ENCODE results near the gene APOC3. TPM values are rescaled to one million over a fixed set of nuclear protein-coding genes. Genes with fewer than 3 reads are reported as not detected.

The APOC3 gene
- total and polyA plus RNA-seq, 9 of the 15 experiments (the other 6 are each of a cell fraction or from before 2014, with no cell fraction given) = 1.1 TPM; not detected in 8

DNA sequence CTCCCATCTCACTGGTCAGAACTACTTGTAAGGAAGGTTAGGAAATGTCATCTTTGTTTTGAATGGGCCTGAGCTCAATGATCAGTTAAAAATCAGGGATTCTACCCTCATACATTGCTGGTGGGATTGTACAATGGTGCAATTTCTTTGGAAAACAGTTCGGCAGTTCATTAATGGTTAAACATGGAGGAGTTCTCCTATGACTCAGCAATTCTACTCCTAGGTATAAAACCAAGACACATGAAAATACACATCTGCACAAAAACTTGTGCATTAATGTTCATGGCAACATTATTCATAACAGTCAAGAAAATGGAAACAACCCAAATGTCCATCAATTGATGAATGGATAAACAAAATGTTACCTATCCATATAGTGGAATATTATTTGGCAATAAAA is 33.2 kb upstream of the APOC3 start:
- in situ Hi-C loops (cut with MboI) (no loop called here), intact Hi-C loops (cut with micrococcal nuclease) (no loop called here)
- POLR2A ChIA-PET = no interaction called here
- FAIRE-seq (no peak), DNase-seq (ENCODE audit: extremely low read depth in 1 of 4, low spot score in 3 of 4) (no peak), ATAC-seq (no peak)
- Histone ChIP-seq H3K36me3 (ENCODE audit: control insufficient read depth, insufficient read depth, low read length) (no peaks in the 10 kb centered on the region), H3K27me3 (ENCODE audit: control insufficient read depth in 2 of 2, insufficient read depth in 2 of 2, low read length in 2 of 2) (no peaks in the 10 kb centered on the region), H3K4me3 (no peak overlapping the region), H3K79me2 (ENCODE audit: control insufficient read depth, insufficient read depth, low read length) (no peaks in the 10 kb centered on the region), H3K9me1 (ENCODE audit: control insufficient read depth, insufficient read depth, low read length) (no peaks in the 10 kb centered on the region), H3K9me3 (replicated peaks; ENCODE audit: control insufficient read depth, insufficient read depth, low read depth, low read length) (no peaks in the 10 kb centered on the region), H3K4me2 (ENCODE audit: insufficient read depth, low read length) (no peak overlapping the region), H2AFZ (ENCODE audit: low read depth, low read length) (peak overlapping the region; percentile 83), H3K4me1 (replicated peaks in 1 of 2; ENCODE audit: control insufficient read depth in 2 of 2, insufficient read depth in 2 of 2, low read length in 2 of 2) (peaks cover 8 to 10% of the 10 kb centered on the region in 2 experiments), H3K9ac (ENCODE audit: insufficient read depth in 1 of 2, low read depth in 2 of 2, low read length in 2 of 2) (no peak overlapping the region), H3K27ac (ENCODE audit: extremely low read depth, low read depth, low read length) (peak overlapping the region; percentile 43; the same call in 2 of the 3 replicates), H4K20me1 (replicated peaks; ENCODE audit: control insufficient read depth, insufficient read depth, low read length) (no peaks in the 10 kb centered on the region)
- 44% methylated on average over 1 of the region's 1 CpG for WGBS (ENCODE audit: insufficient coverage, low coverage, missing lambda C conversion rate)
- no TSS peak for BruUV-seq (replicated peaks)
- CTCF ChIA-PET (ENCODE audit: low intra/inter-chr PET ratio) = interaction anchor here (0.5 kb wide), 1 partner anchor 120 kb away, joined by 3 read pairs; no protein-coding TSS in a partner anchor
- TF ChIP-seq TEAD4 (IDR thresholded peaks at IDR 0.05; ENCODE audit: low read length) (no peak), TEAD4 (CRISPR knock-in tag; IDR thresholded peaks at IDR 0.05; ENCODE audit: borderline replicate concordance) (no peak), ZEB2 (IDR thresholded peaks at IDR 0.05) (no peak), ZNF79 (CRISPR knock-in tag; IDR thresholded peaks at IDR 0.05; ENCODE audit: low read depth) (no peak), TGIF2 (CRISPR knock-in tag; IDR thresholded peaks at IDR 0.05) (no peak), ID3 (CRISPR knock-in tag; IDR thresholded peaks at IDR 0.05) (no peak), ID3 (tag; IDR thresholded peaks at IDR 0.05) (no peak), ZC3H4 (CRISPR knock-in tag; IDR thresholded peaks at IDR 0.05; ENCODE audit: borderline replicate concordance) (no peak), BCLAF1 (IDR thresholded peaks at IDR 0.05; ENCODE audit: borderline replicate concordance in 1 of 2, control insufficient read depth in 1 of 2, low read depth in 2 of 2, low read length in 1 of 2) (no peak), DIDO1 (tag; IDR thresholded peaks at IDR 0.05; ENCODE audit: low read depth) (no peak)
- TF ChIP-seq, protein P1, sequence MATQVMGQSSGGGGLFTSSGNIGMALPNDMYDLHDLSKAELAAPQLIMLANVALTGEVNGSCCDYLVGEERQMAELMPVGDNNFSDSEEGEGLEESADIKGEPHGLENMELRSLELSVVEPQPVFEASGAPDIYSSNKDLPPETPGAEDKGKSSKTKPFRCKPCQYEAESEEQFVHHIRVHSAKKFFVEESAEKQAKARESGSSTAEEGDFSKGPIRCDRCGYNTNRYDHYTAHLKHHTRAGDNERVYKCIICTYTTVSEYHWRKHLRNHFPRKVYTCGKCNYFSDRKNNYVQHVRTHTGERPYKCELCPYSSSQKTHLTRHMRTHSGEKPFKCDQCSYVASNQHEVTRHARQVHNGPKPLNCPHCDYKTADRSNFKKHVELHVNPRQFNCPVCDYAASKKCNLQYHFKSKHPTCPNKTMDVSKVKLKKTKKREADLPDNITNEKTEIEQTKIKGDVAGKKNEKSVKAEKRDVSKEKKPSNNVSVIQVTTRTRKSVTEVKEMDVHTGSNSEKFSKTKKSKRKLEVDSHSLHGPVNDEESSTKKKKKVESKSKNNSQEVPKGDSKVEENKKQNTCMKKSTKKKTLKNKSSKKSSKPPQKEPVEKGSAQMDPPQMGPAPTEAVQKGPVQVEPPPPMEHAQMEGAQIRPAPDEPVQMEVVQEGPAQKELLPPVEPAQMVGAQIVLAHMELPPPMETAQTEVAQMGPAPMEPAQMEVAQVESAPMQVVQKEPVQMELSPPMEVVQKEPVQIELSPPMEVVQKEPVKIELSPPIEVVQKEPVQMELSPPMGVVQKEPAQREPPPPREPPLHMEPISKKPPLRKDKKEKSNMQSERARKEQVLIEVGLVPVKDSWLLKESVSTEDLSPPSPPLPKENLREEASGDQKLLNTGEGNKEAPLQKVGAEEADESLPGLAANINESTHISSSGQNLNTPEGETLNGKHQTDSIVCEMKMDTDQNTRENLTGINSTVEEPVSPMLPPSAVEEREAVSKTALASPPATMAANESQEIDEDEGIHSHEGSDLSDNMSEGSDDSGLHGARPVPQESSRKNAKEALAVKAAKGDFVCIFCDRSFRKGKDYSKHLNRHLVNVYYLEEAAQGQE (IDR thresholded peaks at IDR 0.05; ENCODE audit: borderline replicate concordance) = no peak
- TF ChIP-seq, protein P1 (CRISPR knock-in tag; IDR thresholded peaks at IDR 0.05; ENCODE audit: low read depth) = no peak

Measured in K562 (cell line).